Osteocyte (in vitro differentiated cells): Measurements from ENCODE around the gene SELENOI. TPM values are rescaled to one million over a fixed set of nuclear protein-coding genes. Genes with fewer than 3 reads are reported as not detected.
"Not testable (repeated sequence)": the region's sequence is repeated elsewhere in the genome, so short reads cannot be mapped to it uniquely, and the experiment has no call there.

Experiments
- DNase-seq: peaks from one replicate; pipeline ENCODE4 v3.0.0; 2021; ENCODE audit warnings: mixed read lengths; ENCODE audit not compliant: unreplicated experiment; ENCODE audit errors: extremely low spot score
- H3K27ac Mint-ChIP-seq: one replicate; pipeline ENCODE4 v1.8.0; 2021; ENCODE audit warnings: mild to moderate bottlenecking, mixed read lengths; ENCODE audit not compliant: unreplicated experiment
- H3K27me3 Mint-ChIP-seq: one replicate; pipeline ENCODE4 v1.8.0; 2021; ENCODE audit warnings: mixed read lengths; ENCODE audit not compliant: unreplicated experiment
- H3K36me3 Mint-ChIP-seq: one replicate; pipeline ENCODE4 v1.8.0; 2021; ENCODE audit warnings: mixed read lengths; ENCODE audit not compliant: unreplicated experiment
- H3K4me1 Mint-ChIP-seq: one replicate; pipeline ENCODE4 v1.8.0; 2021; ENCODE audit warnings: mixed read lengths; ENCODE audit not compliant: unreplicated experiment
- H3K4me3 Mint-ChIP-seq: one replicate; pipeline ENCODE4 v1.8.0; 2021; ENCODE audit warnings: mild to moderate bottlenecking, moderate library complexity, mixed read lengths; ENCODE audit not compliant: unreplicated experiment
- H3K9me3 Mint-ChIP-seq: one replicate; pipeline ENCODE4 v1.8.0; 2021; ENCODE audit warnings: mixed read lengths; ENCODE audit not compliant: unreplicated experiment
- total RNA-seq: library from RNA; stranded (reverse); gene quantifications from 2 replicates; pipeline ENCODE4 v1.2.1, GENCODE V29; 2021
- TF ChIP-seq, protein P1 (sequence below): fragments of 200-600 bp; sonication (generic); IDR thresholded peaks from 2 replicates; pipeline ENCODE4 v1.5.0; 2021; ENCODE audit warnings: antibody characterized with exemption, mild to moderate bottlenecking, moderate library complexity

SELENOI gene
- total RNA-seq, 1 donor from 2014 or later = 16.1 TPM

DNA sequence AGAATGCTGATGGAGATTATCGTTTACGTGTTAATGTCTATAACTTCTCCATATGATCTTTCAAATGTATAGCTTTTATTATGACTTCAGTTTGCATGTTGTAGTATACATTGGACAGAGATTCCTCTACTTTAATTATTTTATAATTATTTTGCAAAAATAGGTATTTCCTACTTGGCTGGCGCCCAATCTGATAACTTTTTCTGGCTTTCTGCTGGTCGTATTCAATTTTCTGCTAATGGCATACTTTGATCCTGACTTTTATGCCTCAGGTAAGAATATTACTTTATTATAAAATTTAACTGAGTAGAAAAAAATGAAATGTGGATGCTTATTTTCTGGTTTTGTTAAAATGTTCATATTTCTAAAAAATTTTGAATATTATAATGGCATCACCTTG is 18.7 kb downstream of the SELENOI start:
- H3K36me3 Mint-ChIP-seq = peaks cover 4% of the 10 kb centered on the region
- H3K4me3 Mint-ChIP-seq = no peak overlapping the region
- DNase-seq = no peak
- no peaks in the 10 kb centered on the region for H3K9me3 Mint-ChIP-seq
- TF ChIP-seq, protein P1, sequence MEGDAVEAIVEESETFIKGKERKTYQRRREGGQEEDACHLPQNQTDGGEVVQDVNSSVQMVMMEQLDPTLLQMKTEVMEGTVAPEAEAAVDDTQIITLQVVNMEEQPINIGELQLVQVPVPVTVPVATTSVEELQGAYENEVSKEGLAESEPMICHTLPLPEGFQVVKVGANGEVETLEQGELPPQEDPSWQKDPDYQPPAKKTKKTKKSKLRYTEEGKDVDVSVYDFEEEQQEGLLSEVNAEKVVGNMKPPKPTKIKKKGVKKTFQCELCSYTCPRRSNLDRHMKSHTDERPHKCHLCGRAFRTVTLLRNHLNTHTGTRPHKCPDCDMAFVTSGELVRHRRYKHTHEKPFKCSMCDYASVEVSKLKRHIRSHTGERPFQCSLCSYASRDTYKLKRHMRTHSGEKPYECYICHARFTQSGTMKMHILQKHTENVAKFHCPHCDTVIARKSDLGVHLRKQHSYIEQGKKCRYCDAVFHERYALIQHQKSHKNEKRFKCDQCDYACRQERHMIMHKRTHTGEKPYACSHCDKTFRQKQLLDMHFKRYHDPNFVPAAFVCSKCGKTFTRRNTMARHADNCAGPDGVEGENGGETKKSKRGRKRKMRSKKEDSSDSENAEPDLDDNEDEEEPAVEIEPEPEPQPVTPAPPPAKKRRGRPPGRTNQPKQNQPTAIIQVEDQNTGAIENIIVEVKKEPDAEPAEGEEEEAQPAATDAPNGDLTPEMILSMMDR = no peak
- no peak overlapping the region for H3K27ac Mint-ChIP-seq
- H3K4me1 Mint-ChIP-seq = peaks cover 2% of the 10 kb centered on the region
- no peaks in the 10 kb centered on the region for H3K27me3 Mint-ChIP-seq

DNA sequence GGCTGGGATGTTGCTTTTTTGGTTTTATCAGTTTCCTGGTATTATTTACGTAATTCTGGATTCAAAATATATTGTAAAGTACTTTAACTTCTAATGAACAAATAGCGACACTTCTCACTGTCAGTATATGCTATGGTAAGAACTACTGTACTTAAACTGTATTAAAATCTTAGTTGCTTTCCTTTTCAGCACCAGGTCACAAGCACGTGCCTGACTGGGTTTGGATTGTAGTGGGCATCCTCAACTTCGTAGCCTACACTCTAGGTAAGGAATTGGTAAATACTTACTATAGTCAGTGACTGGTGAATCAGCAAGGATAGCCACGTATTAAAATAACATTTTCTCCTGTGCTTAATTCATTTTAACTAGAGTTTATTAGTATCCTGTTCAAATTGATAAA is 21.0 kb downstream of the SELENOI start:
- Mint-ChIP-seq H3K9me3 (no peaks in the 10 kb centered on the region), H3K4me1 (peaks cover 2% of the 10 kb centered on the region), H3K27me3 (no peaks in the 10 kb centered on the region), H3K27ac (no peak overlapping the region), H3K36me3 (peaks cover 10% of the 10 kb centered on the region), H3K4me3 (no peak overlapping the region)
- no peak for DNase-seq
- TF ChIP-seq, protein P1 = no peak

DNA sequence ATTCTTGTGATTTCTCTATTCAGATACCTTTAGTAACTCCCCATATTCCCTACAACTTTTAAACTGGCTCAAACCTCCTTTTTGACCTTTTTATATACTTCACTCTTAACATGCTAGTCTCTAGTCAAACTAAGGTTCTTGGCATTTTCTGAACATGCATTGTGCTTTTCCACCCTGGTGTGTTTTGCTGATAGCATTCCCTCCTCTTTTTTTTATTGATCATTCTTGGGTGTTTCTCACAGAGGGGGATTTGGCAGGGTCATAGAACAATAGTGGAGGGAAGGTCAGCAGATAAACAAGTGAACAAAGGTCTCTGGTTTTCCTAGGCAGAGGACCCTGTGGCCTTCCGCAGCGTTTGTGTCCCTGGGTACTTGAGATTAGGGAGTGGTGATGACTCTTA is 23.7 kb downstream of the SELENOI start:
- not testable (repeated sequence) for H3K4me1 Mint-ChIP-seq, DNase-seq, H3K9me3 Mint-ChIP-seq, H3K4me3 Mint-ChIP-seq, H3K27ac Mint-ChIP-seq, H3K27me3 Mint-ChIP-seq
- H3K36me3 Mint-ChIP-seq = peaks cover 18% of the 10 kb centered on the region

DNA sequence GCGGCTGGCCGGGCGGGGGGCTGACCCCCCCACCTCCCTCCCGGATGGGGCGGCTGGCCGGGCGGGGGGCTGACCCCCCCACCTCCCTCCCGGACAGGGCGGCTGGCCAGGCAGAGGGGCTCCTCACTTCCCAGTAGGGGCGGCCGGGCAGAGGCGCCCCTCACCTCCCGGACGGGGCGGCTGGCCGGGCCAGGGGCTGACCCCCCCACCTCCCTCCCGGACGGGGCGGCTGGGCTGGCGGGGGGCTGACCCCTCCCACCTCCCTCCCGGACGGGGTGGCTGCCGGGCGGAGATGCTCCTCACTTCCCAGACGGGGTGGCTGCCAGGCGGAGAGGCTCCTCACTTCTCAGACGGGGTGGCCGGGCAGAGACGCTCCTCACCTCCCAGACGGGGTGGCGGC is 25.0 kb downstream of the SELENOI start:
- H3K4me3 Mint-ChIP-seq, H3K4me1 Mint-ChIP-seq, DNase-seq, H3K27ac Mint-ChIP-seq, H3K9me3 Mint-ChIP-seq, H3K27me3 Mint-ChIP-seq: not testable (repeated sequence)
- H3K36me3 Mint-ChIP-seq = peaks cover 23% of the 10 kb centered on the region

DNA sequence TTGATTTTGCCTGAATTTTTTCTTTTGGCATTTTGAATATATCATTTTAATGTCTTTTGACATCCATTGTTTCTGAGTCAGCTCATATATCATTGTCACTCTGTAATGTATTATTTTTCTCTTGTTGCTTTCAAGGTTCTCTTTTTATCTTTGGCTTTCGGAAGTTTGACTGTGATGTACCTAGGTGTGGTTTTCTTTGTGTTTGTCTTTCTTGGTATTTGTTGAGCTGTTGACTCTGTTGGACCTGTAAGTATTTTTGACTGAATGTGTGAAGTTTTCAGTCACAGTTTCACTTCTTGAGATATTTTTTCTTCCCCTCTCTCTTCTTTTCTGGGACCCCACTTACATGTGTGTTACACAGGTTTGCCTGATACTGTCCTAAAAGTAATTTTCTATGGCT is 30.9 kb downstream of the SELENOI start:
- DNase-seq = no peak
- Mint-ChIP-seq H3K27ac (no peak overlapping the region), H3K4me1 (no peaks in the 10 kb centered on the region), H3K36me3 (peaks cover 39% of the 10 kb centered on the region), H3K9me3 (no peaks in the 10 kb centered on the region), H3K27me3 (no peaks in the 10 kb centered on the region), H3K4me3 (no peak overlapping the region)
- TF ChIP-seq, protein P1 = no peak

DNA sequence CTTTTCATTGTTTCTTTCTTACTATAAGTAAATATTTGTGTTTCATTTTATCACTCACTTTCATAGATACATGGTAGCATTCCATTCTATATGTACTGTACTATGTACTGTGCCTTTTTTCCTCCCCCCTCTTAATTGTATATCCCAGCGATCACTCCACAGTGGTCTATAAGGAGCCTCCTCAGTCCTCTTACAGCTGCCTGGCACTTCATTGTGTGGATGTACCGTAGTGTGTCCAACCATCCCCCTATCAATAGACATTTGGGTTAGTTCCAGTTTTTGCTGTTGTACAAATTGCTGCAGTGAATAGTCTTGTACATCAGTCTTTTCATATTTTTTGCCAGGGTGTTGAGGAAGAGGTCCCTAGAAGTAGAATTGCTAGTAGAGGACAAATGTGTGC is 34.3 kb downstream of the SELENOI start:
- Mint-ChIP-seq H3K4me1 (peaks cover 4% of the 10 kb centered on the region), H3K27ac (no peak overlapping the region), H3K27me3 (no peaks in the 10 kb centered on the region), H3K4me3 (no peak overlapping the region), H3K36me3 (peaks cover 34% of the 10 kb centered on the region), H3K9me3 (no peaks in the 10 kb centered on the region)
- DNase-seq = no peak
- TF ChIP-seq, protein P1 = no peak
